NB4 (cell line): Measurements from ENCODE around the gene TEF.

Source experiments
- CTCF ChIP-seq: IDR thresholded peaks from one replicate; pipeline ENCODE4 v1.5.1; 2012; ENCODE audit warnings: low read depth, low read length
- MYC ChIP-seq: IDR thresholded peaks from 2 replicates; pipeline ENCODE4 v1.6.1; 2011; ENCODE audit warnings: low read depth, low read length

DNA sequence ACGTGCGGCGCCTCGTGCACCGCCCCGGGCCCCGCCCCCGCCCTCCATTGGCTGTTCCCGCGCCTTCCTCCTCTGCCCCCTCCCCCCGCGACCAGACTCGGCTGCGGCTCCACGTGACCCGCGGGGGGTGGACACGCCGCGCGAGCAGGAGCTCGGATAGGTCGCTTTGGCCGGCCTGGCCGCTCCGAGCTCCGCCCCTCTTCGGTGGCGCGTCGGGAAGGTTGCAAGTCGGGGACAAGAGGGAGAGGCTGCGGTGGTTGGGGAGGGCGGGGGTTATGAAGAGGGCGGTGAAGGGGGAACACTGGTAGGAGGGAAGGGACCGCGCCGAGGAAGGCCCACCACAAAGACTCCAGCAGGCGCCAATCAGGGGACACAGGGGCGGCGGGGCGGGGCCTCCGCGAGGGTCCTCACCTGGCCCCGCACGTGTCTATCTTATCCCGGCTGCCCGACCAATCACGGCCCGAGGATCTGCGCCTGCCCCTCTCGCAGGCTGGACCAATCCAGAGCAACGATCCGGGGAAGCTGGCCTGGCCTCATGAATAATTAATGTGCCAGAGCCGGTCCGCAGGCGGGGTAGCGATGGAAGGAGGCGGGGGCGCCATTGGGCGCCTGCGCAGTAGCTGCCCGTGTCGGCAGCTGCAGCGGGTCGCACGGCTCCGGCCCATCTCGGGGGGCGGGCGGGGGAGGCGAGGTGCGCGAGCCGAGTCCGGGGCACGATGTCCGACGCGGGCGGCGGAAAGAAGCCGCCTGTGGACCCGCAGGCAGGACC, at the start of gene TEF:
- no peak for TF ChIP-seq CTCF
- TF ChIP-seq MYC, result peak; percentile 22
